ENCODE data around the gene ZDHHC9. TPM values are rescaled to one million over a fixed set of nuclear protein-coding genes. Genes with fewer than 3 reads are reported as not detected.

The ZDHHC9 gene
- total and polyA plus RNA-seq, 9 of the 15 experiments (the other 6 are each of a cell fraction or from before 2014, with no cell fraction given), result 6.8 to 22.4 (median 9.1) TPM

DNA sequence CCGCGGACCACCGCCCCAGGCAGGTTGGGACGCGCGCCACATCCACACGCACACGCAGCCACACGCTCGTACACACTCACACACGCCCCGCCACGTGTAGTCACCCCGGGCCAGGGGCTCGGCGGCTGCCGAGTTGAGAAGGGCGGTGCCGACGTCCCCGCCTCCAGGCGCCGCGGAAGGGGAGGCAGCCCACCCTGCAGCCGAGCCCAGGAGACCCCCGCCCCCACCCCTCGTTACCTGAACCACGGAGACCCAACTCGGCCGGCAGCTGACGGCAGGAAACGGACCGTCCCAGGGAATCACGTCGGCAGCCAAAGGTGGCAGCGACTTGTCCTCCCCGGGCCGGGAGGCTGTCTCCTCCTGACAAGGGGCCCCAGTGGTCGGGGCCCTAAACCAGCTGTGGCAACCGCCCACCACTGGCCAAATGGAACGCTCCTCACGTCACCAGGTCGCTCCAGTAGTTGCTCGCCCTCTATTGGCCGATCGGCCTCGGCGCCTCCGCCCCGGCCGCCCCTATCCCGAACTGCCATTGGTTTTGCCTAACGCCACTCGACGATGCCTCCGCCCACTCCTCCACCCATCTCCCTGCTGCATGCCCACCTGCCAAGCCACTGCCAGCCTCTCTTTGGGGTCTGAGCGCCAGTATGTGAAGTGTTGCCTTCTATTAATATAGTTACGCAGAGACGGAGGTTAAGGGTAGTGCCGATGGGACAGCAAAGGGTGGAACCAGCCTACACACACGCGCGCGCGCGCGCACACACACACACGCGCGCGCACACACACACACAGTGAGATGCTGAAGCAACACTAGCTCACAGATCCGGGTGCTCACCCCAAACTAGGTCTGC, at the start of gene ZDHHC9 (continued):
- TF ChIP-seq CEBPG (CRISPR knock-in tag; IDR thresholded peaks at IDR 0.05) (no peak), CEBPG (tag; conservative IDR thresholded peaks at IDR 0.05 in 1 of 2, IDR thresholded peaks at IDR 0.05 in 1 of 2) (no peak), HMGN3 (IDR thresholded peaks at IDR 0.05; ENCODE audit: borderline replicate concordance, extremely low read depth, insufficient read length, low read depth, low read length) (peak; percentile 30), SNIP1 (IDR thresholded peaks at IDR 0.05; ENCODE audit: low read depth) (no peak), SIX5 (IDR thresholded peaks at IDR 0.05; ENCODE audit: borderline replicate concordance in 1 of 2, insufficient read depth in 1 of 2, low read depth in 1 of 2, low read length in 2 of 2) (no peak), HDAC6 (IDR thresholded peaks at IDR 0.05; ENCODE audit: low read depth, low read length) (no peak), RBM25 (IDR thresholded peaks at IDR 0.05; ENCODE audit: low read depth, low read length, severe bottlenecking) (peak; percentile 87), NFRKB (IDR thresholded peaks at IDR 0.05; ENCODE audit: low read depth) (no peak), U2AF1 (optimal IDR thresholded peaks at IDR 0.05; ENCODE audit: low read depth, low read length) (no peak), RBM39 (optimal IDR thresholded peaks at IDR 0.05; ENCODE audit: low read depth, low read length) (no peak), NR2F6 (CRISPR knock-in tag; IDR thresholded peaks at IDR 0.05) (no peak), ETV1 (tag; conservative IDR thresholded peaks at IDR 0.05; ENCODE audit: low read depth) (no peak), HNRNPL (IDR thresholded peaks at IDR 0.05; ENCODE audit: low read depth, low read length) (peak; percentile 17; the same call in 1 of the 2 replicates), SPI1 (IDR thresholded peaks at IDR 0.05; ENCODE audit: borderline replicate concordance, low read depth, low read length) (no peak)
- TF ChIP-seq, protein P1, sequence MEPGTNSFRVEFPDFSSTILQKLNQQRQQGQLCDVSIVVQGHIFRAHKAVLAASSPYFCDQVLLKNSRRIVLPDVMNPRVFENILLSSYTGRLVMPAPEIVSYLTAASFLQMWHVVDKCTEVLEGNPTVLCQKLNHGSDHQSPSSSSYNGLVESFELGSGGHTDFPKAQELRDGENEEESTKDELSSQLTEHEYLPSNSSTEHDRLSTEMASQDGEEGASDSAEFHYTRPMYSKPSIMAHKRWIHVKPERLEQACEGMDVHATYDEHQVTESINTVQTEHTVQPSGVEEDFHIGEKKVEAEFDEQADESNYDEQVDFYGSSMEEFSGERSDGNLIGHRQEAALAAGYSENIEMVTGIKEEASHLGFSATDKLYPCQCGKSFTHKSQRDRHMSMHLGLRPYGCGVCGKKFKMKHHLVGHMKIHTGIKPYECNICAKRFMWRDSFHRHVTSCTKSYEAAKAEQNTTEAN (CRISPR knock-in tag; IDR thresholded peaks at IDR 0.05), result no peak
- TF ChIP-seq, protein P2, sequence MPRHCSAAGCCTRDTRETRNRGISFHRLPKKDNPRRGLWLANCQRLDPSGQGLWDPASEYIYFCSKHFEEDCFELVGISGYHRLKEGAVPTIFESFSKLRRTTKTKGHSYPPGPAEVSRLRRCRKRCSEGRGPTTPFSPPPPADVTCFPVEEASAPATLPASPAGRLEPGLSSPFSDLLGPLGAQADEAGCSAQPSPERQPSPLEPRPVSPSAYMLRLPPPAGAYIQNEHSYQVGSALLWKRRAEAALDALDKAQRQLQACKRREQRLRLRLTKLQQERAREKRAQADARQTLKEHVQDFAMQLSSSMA (CRISPR knock-in tag; IDR thresholded peaks at IDR 0.05), result no peak
- TF ChIP-seq, protein P3, sequence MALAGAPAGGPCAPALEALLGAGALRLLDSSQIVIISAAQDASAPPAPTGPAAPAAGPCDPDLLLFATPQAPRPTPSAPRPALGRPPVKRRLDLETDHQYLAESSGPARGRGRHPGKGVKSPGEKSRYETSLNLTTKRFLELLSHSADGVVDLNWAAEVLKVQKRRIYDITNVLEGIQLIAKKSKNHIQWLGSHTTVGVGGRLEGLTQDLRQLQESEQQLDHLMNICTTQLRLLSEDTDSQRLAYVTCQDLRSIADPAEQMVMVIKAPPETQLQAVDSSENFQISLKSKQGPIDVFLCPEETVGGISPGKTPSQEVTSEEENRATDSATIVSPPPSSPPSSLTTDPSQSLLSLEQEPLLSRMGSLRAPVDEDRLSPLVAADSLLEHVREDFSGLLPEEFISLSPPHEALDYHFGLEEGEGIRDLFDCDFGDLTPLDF (CRISPR knock-in tag; IDR thresholded peaks at IDR 0.05), result no peak
- TF ChIP-seq, protein P4, sequence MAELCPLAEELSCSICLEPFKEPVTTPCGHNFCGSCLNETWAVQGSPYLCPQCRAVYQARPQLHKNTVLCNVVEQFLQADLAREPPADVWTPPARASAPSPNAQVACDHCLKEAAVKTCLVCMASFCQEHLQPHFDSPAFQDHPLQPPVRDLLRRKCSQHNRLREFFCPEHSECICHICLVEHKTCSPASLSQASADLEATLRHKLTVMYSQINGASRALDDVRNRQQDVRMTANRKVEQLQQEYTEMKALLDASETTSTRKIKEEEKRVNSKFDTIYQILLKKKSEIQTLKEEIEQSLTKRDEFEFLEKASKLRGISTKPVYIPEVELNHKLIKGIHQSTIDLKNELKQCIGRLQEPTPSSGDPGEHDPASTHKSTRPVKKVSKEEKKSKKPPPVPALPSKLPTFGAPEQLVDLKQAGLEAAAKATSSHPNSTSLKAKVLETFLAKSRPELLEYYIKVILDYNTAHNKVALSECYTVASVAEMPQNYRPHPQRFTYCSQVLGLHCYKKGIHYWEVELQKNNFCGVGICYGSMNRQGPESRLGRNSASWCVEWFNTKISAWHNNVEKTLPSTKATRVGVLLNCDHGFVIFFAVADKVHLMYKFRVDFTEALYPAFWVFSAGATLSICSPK (IDR thresholded peaks at IDR 0.05; ENCODE audit: borderline replicate concordance), result no peak
- TF ChIP-seq, protein P5, sequence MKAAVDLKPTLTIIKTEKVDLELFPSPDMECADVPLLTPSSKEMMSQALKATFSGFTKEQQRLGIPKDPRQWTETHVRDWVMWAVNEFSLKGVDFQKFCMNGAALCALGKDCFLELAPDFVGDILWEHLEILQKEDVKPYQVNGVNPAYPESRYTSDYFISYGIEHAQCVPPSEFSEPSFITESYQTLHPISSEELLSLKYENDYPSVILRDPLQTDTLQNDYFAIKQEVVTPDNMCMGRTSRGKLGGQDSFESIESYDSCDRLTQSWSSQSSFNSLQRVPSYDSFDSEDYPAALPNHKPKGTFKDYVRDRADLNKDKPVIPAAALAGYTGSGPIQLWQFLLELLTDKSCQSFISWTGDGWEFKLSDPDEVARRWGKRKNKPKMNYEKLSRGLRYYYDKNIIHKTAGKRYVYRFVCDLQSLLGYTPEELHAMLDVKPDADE (conservative IDR thresholded peaks at IDR 0.05; ENCODE audit: control insufficient read depth, low read depth, low read length), result 0 out of 2 replicates have a peak, but pooled peaks have one; percentile 22
- TF ChIP-seq, protein P6, sequence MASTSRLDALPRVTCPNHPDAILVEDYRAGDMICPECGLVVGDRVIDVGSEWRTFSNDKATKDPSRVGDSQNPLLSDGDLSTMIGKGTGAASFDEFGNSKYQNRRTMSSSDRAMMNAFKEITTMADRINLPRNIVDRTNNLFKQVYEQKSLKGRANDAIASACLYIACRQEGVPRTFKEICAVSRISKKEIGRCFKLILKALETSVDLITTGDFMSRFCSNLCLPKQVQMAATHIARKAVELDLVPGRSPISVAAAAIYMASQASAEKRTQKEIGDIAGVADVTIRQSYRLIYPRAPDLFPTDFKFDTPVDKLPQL (IDR thresholded peaks at IDR 0.05; ENCODE audit: extremely low read depth, insufficient read length), result no peak

Measured in K562 (cell line).